Fibroblast of lung (primary cell): ENCODE data around the gene TMC1.
"Not testable (repeated sequence)": the region's sequence is repeated elsewhere in the genome, so short reads cannot be mapped to it uniquely, and the experiment has no call there.

Experiments
- CTCF ChIP-seq, 2 donors: IDR thresholded peaks in 1 of 2; conservative IDR thresholded peaks in 1 of 2; 1 replicate in 1 of 2; 2 replicates in 1 of 2; pipeline ENCODE4 v1.5.1; 2011 to 2012; ENCODE audit warnings: low read length in 2 of 2, control low read depth in 1 of 2, inconsistent platforms in 1 of 2, low read depth in 1 of 2, mild to moderate bottlenecking in 1 of 2
- EZH2 ChIP-seq: IDR thresholded peaks from 2 replicates; pipeline ENCODE4 v1.5.1; 2012; ENCODE audit warnings: low read length, control low read depth, mild to moderate bottlenecking; ENCODE audit errors: missing control alignments

GRCh38 chr9:72542537-72542833, 21.1 kb downstream of the TMC1 start:
- not testable (repeated sequence) for TF ChIP-seq EZH2; CTCF (conservative IDR thresholded peaks at IDR 0.05 in 1 of 2, IDR thresholded peaks at IDR 0.05 in 1 of 2; ENCODE audit: low read depth in 1 of 2, low read length in 2 of 2)
